Activated T-cell treated with anti-CD3 and anti-CD28 coated beads for 1 hour (primary cell): ENCODE data around the gene MRPL58.
"Not testable (repeated sequence)": the region's sequence is repeated elsewhere in the genome, so short reads cannot be mapped to it uniquely, and the experiment has no call there.

Experiments
- DNase-seq: peaks from one replicate; pipeline ENCODE4 v3.0.0-alpha.2; 2020; ENCODE audit warnings: low read depth

MRPL58 gene

DNA sequence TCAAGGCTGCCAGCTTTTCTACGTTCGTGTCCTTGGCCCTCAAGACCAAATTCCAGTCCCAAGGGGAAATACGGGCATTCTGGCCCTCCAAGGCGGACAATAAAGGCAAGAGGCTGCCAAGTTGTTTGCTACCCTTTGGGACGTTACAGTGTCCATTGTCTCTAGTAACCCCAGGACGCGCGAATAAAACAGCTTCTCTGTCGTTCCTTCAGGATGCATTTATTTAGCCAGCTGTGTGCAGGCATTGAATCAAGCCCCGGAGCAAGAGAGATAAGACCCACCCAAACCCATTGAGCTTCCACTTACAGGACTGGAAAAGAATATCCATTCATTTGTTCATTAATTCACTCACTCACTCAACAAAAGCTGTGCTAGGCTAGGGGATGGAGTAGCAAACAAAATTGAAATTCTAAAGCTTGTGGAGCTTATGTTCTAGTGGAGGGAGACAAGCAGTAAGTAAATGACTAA, 656 bp downstream of the MRPL58 start:
- no peak for DNase-seq

DNA sequence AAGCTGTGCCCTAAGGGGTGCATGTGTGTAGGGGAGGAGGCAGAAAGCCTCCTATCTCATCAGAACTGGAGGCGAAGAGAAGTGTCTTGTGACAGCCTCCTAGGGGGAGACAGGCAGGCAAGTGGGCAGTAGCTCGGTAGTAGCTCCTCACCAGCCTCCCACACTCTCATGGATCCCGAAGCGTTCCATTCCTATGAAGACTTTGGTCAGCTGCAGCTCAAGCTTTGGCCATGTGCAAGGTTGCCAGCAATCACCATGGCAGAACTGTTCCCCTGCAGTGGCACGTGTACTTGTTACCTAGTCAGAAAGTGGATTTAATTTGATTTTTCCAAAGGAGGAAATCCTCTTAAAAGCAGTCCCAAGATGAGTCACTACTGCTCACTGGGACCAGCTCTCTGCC, 6.7 kb downstream of the MRPL58 start:
- no peak for DNase-seq

DNA sequence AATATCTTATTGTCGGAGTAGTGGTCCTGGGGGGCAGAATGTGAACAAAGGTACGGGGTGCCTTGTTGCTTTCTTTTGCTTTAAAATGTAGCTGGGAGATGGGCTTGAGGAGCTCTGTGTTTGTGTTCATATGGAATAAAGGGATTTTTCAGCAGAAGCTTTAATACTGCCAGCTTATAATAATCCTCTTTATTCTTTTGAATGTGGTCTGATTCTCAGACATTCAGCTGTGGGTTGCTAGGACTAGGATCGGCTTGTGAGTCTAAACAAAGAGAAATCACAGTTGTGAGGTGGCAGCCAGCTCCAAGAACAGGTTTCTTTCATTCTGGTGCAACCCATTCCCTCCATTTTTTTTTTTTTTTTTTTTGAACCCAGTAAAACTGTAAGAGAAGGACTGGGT, 7.2 kb downstream of the MRPL58 start:
- no peak for DNase-seq

DNA sequence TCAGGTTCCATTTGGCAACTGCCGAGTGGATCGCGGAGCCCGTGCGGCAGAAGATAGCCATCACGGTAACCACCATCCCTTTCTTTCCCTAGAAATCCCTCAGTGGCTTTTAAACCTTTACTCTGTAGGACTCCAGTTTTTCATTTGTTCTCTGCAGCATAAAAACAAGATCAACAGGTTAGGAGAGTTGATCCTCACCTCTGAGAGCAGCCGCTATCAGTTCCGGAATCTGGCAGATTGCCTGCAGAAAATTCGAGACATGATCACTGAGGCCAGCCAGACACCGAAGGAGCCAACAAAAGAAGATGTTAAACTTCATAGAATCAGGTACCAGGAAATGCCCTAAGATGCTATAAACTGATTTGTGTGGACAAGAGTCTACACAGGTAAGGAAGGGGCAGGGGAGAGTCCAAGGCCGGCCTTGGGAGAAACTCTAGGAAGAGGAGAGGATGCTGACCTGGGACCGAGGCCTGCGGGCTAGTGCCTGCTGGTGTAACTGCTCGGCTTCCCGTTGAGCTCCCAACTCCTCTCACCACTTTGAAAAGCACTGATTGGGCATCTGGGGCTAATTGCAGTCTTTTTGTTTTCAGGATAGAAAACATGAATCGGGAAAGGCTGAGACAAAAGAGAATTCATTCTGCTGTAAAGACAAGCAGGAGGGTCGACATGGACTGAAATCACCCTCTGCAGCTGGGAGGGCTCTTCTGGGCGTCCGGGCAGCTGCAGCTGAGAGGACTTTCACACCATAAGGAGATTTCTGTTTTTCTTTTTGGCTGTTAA, 8.1 kb downstream of the MRPL58 start:
- no peak for DNase-seq

DNA sequence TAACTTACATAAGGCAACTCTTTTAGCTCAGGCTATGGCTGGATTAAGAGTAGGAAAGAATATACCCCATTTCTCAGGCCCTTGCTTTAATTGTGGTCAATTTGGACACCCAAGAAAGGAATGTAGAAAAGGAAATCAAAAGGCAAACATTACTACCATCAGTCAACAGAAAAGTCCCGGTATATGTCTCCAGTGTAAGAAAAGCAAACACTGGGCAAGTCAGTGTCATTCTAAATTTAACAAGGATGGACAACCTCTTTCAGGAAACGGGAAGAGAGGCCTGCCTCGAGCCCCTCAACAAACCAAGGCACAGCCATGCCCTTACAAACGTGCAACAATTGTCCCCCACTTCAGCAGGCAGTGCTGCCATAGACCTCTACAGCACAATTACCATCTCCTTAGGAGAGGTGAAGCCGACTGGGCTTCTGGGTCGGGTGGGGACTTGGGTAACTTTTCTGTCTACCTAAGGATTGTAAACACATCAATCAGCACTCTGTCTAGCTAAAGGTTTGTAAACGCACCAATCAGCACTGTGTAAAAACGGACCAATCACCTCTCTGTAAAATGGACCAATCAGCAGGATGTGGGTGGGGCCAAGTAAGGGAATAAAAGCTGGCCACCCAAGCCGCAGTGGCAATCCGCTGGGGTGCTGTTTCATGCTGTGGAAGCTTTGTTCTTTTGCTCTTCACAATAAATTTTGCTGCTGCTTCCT, 12.4 kb downstream of the MRPL58 start:
- no peak for DNase-seq

DNA sequence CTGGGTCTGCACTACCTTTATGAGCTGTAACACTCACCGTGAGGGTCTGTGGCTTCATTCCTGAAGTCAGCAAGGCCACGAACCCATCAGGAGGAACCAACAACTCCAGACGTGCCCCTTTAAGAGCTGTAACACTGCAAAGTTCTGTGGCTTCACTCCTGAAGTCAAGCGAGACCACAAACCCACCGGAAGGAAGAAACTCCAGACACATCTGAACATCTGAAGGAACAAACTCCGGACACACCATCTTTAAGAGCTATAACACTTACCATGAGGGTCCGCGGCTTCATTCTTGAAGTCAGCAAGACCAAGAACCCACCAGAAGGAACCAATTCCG, 12.9 kb downstream of the MRPL58 start:
- DNase-seq, result not testable (repeated sequence)

DNA sequence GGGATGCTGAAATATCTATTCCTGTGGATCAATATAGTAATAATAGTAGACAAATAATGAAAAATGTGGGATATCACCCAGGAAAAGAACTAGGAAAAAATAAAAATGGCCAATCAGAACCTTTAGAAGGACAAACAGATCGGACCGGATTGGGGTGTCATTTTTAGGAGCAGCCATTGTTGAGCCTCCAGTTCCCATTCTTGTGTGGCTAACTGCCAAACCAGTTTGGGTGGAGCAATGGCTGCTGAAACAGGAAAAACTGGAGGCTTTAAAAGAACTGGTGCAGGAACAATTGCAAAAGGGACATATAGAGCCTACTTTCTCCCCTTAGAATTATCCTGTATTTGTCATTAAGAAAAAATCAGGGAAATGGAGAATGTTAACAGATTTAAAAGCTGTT, 14.2 kb downstream of the MRPL58 start:
- not testable (repeated sequence) for DNase-seq

DNA sequence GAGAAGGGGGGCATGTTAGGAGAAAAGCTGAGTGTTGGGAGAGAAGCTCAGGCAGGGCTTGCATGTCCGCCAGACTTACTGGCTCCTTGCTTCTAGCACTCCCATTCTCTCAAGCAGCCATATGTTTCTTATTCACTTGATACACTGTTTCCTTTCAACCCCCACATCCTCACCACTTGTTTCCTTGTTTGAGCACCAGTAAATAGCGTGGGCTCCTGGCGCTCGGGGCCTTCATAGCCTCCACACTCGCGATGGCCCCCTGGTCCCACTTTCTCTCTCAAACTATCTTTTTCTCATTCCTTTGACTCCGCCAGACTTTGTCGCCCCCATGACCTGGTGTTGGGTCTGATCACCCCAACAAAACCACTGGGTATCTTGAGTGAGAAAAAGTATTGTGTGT, 17.7 kb downstream of the MRPL58 start:
- DNase-seq, result no peak

DNA sequence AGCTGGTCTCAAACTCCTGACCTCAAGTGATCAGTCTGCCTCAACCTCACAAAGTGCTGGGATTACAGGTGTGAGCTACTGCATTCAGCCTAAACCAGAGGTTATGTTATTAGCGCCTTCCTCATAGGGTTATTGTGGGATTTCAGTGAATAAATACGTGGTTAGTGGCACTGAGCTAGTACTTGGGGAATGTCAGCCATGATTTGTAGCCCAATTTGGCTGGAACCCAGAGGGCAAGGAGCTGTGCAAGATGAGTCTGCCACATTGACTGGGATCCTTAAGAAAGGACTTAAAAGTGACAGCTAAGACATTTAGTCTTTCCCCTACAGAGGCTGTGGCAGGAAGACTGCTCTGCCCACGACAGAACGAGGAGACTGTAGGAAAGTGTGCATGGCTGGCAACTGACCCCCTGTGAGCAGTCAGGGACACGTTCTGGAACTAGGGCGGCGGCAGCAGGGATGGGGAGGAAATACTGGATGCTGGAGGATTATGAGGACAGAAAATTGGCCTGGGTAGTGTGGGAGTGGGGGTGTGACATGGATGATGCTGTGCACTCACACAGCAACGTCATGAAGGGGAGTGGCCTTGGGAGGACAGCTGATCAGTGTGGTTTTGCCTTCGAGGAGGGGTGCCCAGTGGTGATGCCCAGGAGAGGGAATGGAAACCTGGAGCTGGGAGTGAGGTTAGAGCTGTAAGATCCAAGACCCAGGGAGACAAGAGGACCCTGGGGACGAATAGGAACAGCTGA, 19.7 kb downstream of the MRPL58 start:
- no peak for DNase-seq

DNA sequence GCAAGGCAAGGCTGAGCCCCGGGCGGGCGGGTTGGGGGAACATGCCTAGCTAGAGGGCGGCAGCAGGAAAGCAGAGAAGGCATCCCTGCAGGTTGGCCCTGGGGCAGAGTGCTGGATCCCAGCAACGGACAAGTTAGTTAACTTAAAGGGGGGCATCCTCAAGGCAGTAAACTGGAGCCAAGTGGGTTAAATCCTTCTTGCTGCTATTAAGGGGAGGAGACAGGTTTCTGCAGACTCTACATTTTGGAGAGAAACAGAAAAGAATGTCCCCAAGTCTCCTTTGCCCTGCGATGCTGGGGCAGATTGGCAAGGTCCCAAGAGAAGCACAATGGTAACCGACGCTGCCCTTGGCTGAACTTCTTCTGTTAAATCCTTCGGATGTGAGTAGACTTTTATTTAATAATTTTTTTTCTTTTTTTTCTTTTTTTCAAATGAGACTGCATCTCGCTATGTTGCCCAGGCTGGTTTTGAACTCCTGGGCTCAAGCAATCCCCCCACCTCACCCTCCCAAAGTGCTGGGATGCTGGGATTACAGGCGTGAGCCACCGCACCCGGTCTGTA, 20.3 kb downstream of the MRPL58 start:
- no peak for DNase-seq

DNA sequence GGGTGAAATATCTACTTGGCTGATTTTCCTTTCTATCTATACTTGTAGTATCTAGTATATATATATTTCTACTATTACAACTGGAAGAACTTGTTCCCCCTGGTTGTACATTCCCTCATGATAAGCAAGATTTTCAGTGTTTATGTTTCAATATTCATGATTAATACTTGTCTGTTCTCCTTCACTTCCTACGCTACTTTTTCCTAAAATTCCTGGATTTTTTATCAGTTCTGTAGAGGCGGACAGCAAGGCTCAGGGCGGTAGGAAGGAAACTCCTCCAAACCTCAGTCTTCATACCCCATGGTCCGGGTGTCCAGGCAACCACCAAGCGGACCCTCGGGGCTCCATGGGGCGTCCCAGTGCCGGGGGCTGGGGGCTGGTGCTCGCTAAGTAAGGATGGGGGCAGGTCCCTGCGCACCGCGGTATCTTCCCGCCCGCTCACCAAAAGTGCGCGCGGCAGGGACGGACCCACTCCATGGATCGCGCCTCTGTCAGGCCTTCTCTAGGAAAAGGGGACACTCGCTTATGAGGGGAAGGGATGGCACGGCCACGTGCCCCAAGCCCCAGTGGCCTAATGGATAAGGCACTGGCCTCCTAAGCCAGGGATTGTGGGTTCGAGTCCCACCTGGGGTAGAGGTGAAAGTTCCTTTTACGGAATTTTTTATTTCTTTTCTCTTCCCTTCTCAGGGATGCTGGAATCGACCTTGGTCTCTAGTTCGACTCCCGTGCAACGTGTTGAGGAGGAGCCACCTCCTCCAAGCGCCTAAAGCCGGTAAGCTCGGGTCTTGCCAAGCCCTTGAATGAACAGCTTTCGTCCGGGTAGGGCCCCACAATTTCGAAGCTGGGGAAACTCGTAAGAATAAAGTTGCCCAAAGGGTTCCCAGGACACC, 21.1 kb downstream of the MRPL58 start:
- DNase-seq, result peak; percentile 74

DNA sequence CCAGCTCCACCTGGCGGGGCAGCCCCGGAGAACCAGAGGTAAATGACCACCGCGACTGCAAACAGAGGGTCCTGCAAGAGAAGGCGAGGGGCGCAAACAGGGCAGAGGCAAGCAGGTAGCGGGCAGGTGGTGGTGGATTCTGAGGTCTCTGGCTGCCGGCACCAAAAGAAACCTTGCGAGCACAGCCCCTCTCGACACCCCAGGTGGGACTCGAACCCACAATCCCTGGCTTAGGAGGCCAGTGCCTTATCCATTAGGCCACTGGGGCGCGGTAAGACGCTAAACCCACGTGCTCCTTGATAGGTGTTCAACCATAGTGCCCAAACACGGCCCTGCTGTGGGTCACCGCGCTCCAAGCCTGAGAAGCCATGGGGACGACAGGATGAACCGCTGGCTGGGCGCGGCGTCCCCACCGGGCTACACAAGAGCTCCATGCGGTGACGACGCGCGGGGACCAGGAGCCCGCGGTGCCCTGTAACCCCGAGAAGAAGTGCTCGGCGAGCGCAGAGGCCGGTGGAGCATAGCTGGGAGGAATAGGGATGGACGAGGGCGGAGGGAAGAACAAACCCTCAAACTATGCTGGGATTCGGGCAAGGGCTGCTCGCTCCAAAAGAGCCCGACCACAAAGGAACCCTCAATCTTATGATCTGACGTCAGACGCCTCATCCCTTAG, 21.9 kb downstream of the MRPL58 start:
- peak; percentile 67 for DNase-seq

DNA sequence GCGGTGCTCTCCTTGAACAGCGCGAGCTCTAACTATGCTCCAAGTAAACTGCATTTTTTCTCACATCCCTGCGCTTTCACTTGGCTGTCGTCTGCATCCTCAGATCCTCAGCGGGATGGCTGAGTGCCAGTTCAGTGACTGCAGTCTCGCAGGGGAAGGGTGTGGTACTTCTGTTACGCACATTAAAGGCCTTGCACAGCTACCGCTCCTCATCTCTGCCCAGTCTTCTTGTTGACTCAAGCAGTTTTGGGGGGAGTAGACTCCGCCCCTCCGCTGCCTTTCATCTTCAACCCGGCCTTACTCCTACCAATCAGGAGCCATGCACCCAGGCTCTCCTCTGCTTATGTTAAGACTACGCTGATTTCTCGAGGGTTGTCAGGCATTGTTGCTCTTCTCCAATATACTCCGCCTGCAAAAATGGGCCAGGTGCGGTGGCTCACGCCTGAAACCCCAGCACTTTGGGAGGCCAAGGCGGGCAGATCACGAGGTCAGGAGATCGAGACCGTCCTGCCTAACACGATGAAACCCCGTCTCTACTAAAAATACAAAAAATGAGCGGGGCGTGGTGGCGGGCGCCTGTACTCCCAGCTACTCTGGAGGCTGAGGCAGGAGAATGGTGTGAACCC, 24.3 kb downstream of the MRPL58 start:
- peak; percentile 79 for DNase-seq

DNA sequence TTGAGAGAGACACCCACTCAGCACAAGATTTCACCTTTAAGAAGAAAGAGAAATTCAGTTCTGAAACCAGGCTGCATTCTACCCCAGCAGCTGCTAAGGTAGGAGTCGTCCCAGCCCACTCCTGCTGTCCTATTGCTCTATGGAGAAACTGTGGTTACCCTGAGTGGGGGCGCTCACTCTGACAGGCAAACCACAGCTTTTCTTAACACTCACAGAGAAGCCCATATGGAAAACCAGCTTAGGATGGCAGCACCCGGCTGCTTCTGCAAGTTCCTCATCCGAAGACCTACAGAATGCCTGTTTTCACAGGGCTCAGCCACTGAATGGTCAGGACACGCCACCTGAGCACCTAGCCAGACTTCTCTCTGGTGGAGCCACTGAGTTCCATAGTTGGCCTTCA, 26.8 kb downstream of the MRPL58 start:
- DNase-seq, result no peak

DNA sequence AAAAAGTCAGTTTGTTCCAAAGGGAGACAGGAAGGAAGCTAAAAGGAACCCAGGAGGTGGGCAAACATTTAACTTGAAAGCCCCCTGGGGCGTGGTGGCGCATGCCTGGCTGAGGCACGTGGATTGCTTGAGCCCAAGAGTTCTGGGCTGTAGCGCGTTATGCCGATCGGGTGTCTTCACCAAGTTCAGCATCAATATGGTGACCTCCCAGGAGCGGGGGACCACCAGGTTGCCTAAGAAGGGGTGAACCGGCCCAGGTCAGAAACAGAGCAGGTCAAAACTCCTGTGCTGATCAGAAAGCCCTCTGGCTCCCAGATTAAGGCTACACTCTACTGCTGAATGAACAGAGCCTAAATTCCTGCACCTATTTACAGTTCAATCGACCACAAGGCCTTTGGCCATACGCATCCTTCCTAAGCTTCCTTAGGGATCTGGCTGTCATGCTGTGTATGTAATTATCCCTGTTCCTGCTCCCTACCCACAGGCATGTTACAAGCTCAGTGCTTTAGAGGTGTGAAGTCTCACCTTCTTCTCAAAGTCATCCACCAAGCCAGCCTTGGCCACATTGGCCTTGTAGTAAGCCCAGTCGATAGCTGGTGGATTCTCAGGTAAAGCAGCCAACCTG, 29.3 kb downstream of the MRPL58 start:
- no peak for DNase-seq

DNA sequence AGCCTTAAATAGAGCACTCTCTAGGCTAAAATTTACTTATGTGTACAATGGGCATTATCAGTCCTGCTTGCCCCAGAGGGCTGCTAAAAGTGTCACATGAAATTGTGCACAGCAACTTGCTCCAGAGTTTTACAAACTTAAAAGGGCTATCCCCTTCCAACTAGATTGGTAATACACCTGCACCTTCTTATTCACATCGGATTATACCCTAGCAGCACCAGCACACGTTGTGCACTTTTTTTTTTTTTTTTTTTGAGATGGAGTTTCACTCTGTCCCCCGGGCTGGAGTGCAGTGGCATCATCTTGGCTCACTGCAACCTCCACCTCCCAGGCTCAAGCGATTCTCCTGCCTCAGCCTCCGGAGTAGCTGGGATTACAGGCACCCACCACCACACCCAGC, 31.3 kb downstream of the MRPL58 start:
- not testable (repeated sequence) for DNase-seq

DNA sequence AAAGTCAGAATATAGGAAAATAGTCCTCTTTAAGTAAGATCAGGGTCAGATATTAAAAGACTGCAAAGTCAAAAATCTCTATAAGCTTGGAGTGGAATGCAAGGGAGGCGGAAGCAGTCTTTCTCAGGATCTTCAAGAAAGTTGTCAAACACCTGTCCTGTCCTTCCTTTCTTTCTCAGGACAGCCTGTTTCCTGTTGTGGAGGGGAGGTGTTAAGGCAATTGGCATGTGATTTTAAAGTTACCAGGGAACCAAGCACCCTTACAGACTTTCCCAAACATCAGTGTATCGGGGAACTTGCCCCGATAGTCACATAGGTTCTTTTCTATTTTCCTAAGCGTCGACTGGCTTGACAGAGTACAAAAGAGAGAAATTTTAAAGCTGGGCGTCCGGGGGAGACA, 32.2 kb downstream of the MRPL58 start:
- no peak for DNase-seq

DNA sequence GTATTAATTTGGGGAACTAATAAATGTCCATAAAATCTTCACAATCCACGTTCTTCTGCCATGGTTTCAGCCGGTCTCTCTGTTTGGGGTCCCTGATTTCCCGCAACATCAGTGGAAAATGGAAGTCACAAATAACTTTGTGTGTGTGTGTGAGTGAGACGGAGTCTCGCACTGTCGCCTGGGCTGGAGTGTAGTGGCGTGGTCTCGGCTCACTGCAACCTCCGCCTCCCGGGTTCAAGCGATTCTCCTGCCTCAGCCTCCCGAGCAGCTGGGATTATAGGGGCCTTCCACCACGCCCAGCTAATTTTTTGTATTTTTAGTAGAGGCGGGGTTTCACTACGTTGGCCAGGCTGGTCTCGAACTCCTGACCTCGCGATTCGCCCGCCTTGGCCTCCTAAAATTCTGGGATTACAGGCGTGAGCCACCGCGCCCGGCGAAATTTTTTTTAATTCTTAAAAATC, 33.5 kb downstream of the MRPL58 start:
- not testable (repeated sequence) for DNase-seq

DNA sequence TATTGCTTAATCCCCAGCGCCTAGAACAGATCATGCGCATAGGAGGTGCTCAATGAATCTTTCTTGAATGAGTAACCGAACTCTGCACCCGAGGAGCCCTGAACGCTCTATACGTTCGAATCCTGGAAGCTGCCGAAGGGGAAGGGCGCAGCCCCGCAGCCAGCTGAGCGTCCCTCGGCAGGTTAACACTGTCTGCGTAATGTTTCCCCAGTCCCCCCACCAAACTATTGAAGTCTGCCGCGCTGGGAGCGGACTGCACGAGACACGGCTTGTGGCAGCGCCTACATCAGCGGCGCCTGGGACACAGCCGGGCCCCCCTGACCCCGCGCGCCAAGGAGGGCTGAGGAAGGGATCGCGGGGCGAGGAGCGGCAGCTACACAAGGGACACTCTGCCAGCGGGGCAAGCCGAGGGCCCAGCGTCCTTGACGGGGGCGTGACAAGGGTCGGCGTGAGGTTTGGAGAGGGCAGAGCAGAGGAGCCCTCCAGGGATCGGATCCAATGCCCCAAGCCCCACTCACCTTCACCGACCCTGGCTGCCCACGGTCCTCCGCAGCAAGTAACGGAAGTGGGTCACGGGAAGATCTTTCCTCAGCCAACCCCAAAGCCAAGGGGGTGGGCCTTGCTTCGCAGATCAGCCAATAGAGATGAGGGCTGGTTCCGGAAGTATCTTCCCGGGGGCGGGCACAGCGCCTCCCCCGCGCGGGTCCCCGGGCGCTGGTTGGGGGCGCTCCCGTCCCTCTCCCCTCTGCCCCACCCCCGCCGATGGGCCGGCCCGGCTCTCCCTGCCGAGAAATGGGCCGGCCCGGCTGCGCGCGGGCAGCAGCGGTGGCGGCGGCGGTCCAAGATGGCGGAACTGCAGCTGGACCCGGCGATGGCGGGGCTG, 34.2 kb downstream of the MRPL58 start, which contains the start of the genes ATP5PD and KCTD2:
Gene ATP5PD (minus strand): TSS at position 563 of the 883 bp plus-strand sequence. CDS start 4,319 bp downstream, outside the sequence.
Gene KCTD2 (plus strand): TSS at position 819 of the 883 bp plus-strand sequence. CDS start 26 bp downstream, at position 845.
- peak; percentile 87 for DNase-seq
